HepG2 (cell line): Measurements from ENCODE around the gene SMO. TPM values are rescaled to one million over a fixed set of nuclear protein-coding genes. Genes with fewer than 3 reads are reported as not detected.

Experiments used
- FOXP1 ChIP-seq, 2 experiments: fragments of 450-650 bp in 1 of 2; IDR thresholded peaks; 2 replicates each; pipeline ENCODE4 v1.6.1; 2017 to 2018; ENCODE audit warnings: antibody characterized with exemption in 1 of 2
- GMEB2 ChIP-seq: IDR thresholded peaks from 2 replicates; pipeline ENCODE4 v1.6.1; 2016; ENCODE audit warnings: missing biosample characterization, missing genetic modification reagents, low read depth
- HOXA3 ChIP-seq: sonication (generic); formaldehyde crosslinking; IDR thresholded peaks from 2 replicates; pipeline ENCODE4 v1.5.0; 2020; ENCODE audit warnings: missing genetic modification reagents
- KLF11 ChIP-seq: IDR thresholded peaks from 2 replicates; pipeline ENCODE4 v1.6.1; 2016; ENCODE audit warnings: missing compliant biosample characterization
- PREB ChIP-seq: sonication (generic); formaldehyde crosslinking; IDR thresholded peaks from 2 replicates; pipeline ENCODE4 v1.4.0; 2020; ENCODE audit warnings: missing genetic modification reagents
- SMARCC2 ChIP-seq: fragments of 450-650 bp; IDR thresholded peaks from 2 replicates; pipeline ENCODE4 v1.6.1; 2017; ENCODE audit warnings: antibody characterized with exemption, mild to moderate bottlenecking
- SP1 ChIP-seq, 2 experiments: fragments of 450-650 bp in 1 of 2; sonication (generic) in 1 of 2; formaldehyde crosslinking in 1 of 2; IDR thresholded peaks; 2 replicates each; pipeline versions ENCODE4 v1.4.0 to v1.6.1; 2016 to 2020; ENCODE audit warnings: missing genetic modification reagents in 1 of 2
- TAF1 ChIP-seq: sonication (generic); formaldehyde crosslinking; IDR thresholded peaks from 2 replicates; pipeline ENCODE4 v1.4.0; 2020; ENCODE audit warnings: missing genetic modification reagents
- TARDBP ChIP-seq: sonication (generic); formaldehyde crosslinking; IDR thresholded peaks from 2 replicates; pipeline ENCODE4 v1.8.0; 2022; ENCODE audit warnings: mild to moderate bottlenecking, missing genetic modification reagents
- YEATS2 ChIP-seq: sonication (generic); formaldehyde crosslinking; IDR thresholded peaks from 2 replicates; pipeline ENCODE4 v1.4.0; 2020; ENCODE audit warnings: missing genetic modification reagents, borderline replicate concordance
- YEATS4 ChIP-seq: sonication (generic); formaldehyde crosslinking; IDR thresholded peaks from 2 replicates; pipeline ENCODE4 v1.4.0; 2020; ENCODE audit warnings: missing genetic modification reagents, borderline replicate concordance
- ZMAT3 ChIP-seq: sonication (generic); formaldehyde crosslinking; conservative IDR thresholded peaks from 2 replicates; pipeline ENCODE4 v1.7.0; 2021; ENCODE audit warnings: missing genetic modification reagents
- ZNF136 ChIP-seq: sonication (generic); formaldehyde crosslinking; IDR thresholded peaks from 2 replicates; pipeline ENCODE4 v1.8.1; 2022; ENCODE audit warnings: low read depth, mild to moderate bottlenecking, moderate library complexity, missing genetic modification reagents
- ZNF451 ChIP-seq: sonication (generic); formaldehyde crosslinking; IDR thresholded peaks from 2 replicates; pipeline ENCODE4 v1.5.0; 2020; ENCODE audit warnings: mild to moderate bottlenecking, missing genetic modification reagents
- ZNF512 ChIP-seq: sonication (generic); formaldehyde crosslinking; IDR thresholded peaks from 2 replicates; pipeline ENCODE4 v1.4.0; 2020; ENCODE audit warnings: mild to moderate bottlenecking, missing genetic modification reagents
- ZNF569 ChIP-seq: sonication (generic); formaldehyde crosslinking; IDR thresholded peaks from 2 replicates; pipeline ENCODE4 v1.5.0; 2020; ENCODE audit warnings: mild to moderate bottlenecking, missing genetic modification reagents, moderate library complexity, borderline replicate concordance
- ZNF780A ChIP-seq: sonication (generic); formaldehyde crosslinking; IDR thresholded peaks from 2 replicates; pipeline ENCODE4 v1.8.0; 2022; ENCODE audit warnings: mild to moderate bottlenecking, missing genetic modification reagents, moderate library complexity
- polyA plus RNA-seq, 8 experiments: library from polyadenylated mRNA; depleted of rRNA in 3 of 8; stranded (reverse) in 7 of 8; unstranded in 1 of 8; fragments of >200 nt; fragmentation: Illumina TruSeq in 4 of 8; extraction: Trizol in 4 of 8; gene quantifications; 2 replicates each; pipeline versions ENCODE4 v1.2.1 to v1.2.3, GENCODE V29; 2011 to 2016; ENCODE audit warnings: low read depth in 4 of 8, missing spikeins in 1 of 8, mixed read lengths in 1 of 8; ENCODE audit not compliant: insufficient read depth in 1 of 8
- total RNA-seq, 5 experiments: library from RNA; depleted of rRNA; stranded (reverse); fragments of >200 nt; fragmentation: Illumina TruSeq; extraction: Trizol; gene quantifications; 2 replicates each; pipeline ENCODE4 v1.2.3, GENCODE V29; 2016; ENCODE audit warnings: low read depth in 1 of 5
- TF ChIP-seq, protein P1 (sequence below): sonication (generic); formaldehyde crosslinking; conservative IDR thresholded peaks from 2 replicates; pipeline ENCODE4 v1.8.0; 2022; ENCODE audit warnings: missing genetic modification reagents
- TF ChIP-seq, protein P2 (sequence below): sonication (generic); formaldehyde crosslinking; conservative IDR thresholded peaks from 2 replicates; pipeline ENCODE4 v1.4.0; 2020; ENCODE audit warnings: mild to moderate bottlenecking, missing genetic modification reagents, moderate library complexity

Gene SMO
- total and polyA plus RNA-seq, 2 of the 13 experiments (the other 11 are each of a cell fraction or from before 2014, with no cell fraction given), result 23.8 to 32.3 TPM

- no peak; the same call in 1 of the 2 replicates for TF ChIP-seq TARDBP
- TF ChIP-seq SP1 (IDR thresholded peaks at IDR 0.05), result no peak
- TF ChIP-seq SP1 (CRISPR knock-in tag; IDR thresholded peaks at IDR 0.05), result peak; percentile 42; the same call in 1 of the 2 replicates
- TF ChIP-seq PREB (CRISPR knock-in tag), result no peak
- no peak; the same call in 1 of the 2 replicates for TF ChIP-seq KLF11 (CRISPR knock-in tag)
- peak; percentile 15; the same call in 1 of the 2 replicates for TF ChIP-seq YEATS4
- TF ChIP-seq ZNF136, result no peak
- TF ChIP-seq TAF1 (CRISPR knock-in tag), result peak; percentile 70
- no peak for TF ChIP-seq ZNF512
- no peak for TF ChIP-seq FOXP1 (IDR thresholded peaks at IDR 0.05)
- no peak for TF ChIP-seq FOXP1 (CRISPR knock-in tag; IDR thresholded peaks at IDR 0.05)
- TF ChIP-seq, protein P1, sequence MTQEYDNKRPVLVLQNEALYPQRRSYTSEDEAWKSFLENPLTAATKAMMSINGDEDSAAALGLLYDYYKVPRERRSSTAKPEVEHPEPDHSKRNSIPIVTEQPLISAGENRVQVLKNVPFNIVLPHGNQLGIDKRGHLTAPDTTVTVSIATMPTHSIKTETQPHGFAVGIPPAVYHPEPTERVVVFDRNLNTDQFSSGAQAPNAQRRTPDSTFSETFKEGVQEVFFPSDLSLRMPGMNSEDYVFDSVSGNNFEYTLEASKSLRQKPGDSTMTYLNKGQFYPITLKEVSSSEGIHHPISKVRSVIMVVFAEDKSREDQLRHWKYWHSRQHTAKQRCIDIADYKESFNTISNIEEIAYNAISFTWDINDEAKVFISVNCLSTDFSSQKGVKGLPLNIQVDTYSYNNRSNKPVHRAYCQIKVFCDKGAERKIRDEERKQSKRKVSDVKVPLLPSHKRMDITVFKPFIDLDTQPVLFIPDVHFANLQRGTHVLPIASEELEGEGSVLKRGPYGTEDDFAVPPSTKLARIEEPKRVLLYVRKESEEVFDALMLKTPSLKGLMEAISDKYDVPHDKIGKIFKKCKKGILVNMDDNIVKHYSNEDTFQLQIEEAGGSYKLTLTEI (CRISPR knock-in tag), result no peak
- no peak for TF ChIP-seq GMEB2 (CRISPR knock-in tag)
- TF ChIP-seq ZNF569 (CRISPR knock-in tag), result no peak
- 0 out of 2 replicates have a peak, but pooled peaks have one; percentile 10 for TF ChIP-seq ZNF451 (CRISPR knock-in tag)
- TF ChIP-seq, protein P2, sequence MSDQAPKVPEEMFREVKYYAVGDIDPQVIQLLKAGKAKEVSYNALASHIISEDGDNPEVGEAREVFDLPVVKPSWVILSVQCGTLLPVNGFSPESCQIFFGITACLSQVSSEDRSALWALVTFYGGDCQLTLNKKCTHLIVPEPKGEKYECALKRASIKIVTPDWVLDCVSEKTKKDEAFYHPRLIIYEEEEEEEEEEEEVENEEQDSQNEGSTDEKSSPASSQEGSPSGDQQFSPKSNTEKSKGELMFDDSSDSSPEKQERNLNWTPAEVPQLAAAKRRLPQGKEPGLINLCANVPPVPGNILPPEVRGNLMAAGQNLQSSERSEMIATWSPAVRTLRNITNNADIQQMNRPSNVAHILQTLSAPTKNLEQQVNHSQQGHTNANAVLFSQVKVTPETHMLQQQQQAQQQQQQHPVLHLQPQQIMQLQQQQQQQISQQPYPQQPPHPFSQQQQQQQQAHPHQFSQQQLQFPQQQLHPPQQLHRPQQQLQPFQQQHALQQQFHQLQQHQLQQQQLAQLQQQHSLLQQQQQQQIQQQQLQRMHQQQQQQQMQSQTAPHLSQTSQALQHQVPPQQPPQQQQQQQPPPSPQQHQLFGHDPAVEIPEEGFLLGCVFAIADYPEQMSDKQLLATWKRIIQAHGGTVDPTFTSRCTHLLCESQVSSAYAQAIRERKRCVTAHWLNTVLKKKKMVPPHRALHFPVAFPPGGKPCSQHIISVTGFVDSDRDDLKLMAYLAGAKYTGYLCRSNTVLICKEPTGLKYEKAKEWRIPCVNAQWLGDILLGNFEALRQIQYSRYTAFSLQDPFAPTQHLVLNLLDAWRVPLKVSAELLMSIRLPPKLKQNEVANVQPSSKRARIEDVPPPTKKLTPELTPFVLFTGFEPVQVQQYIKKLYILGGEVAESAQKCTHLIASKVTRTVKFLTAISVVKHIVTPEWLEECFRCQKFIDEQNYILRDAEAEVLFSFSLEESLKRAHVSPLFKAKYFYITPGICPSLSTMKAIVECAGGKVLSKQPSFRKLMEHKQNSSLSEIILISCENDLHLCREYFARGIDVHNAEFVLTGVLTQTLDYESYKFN (CRISPR knock-in tag), result peak; percentile 59
- no peak for TF ChIP-seq ZMAT3 (CRISPR knock-in tag)
- peak; percentile 32; the same call in 1 of the 2 replicates for TF ChIP-seq YEATS2 (CRISPR knock-in tag)
- TF ChIP-seq HOXA3 (CRISPR knock-in tag), result peak; percentile 44
- no peak for TF ChIP-seq SMARCC2
- no peak for TF ChIP-seq ZNF780A
Observed at GRCh38 chr7:129188372-129188891, at the start of gene SMO (continued).
